IMR-90 (cell line): ENCODE measurements around the gene AIDA.

Experiments used
- BHLHE40 ChIP-seq: fragments of 150-350 bp; IDR thresholded peaks from 2 replicates; pipeline ENCODE4 v1.6.1; 2016; ENCODE audit warnings: mild to moderate bottlenecking, low read depth, low read length
- CEBPB ChIP-seq: IDR thresholded peaks from 2 replicates; pipeline ENCODE4 v1.6.1; 2012; ENCODE audit warnings: low read depth, low read length, improper control_type of control experiment
- CHD1 ChIP-seq: IDR thresholded peaks from 2 replicates; pipeline ENCODE4 v1.6.1; 2012; ENCODE audit warnings: low read depth, low read length, improper control_type of control experiment
- CTCF ChIP-seq: conservative IDR thresholded peaks from 2 replicates; pipeline ENCODE4 v1.5.1; 2012; ENCODE audit warnings: mild to moderate bottlenecking, low read depth, low read length, improper control_type of control experiment
- ELK1 ChIP-seq: fragments of 150-350 bp; IDR thresholded peaks from 2 replicates; pipeline ENCODE4 v1.6.1; 2016; ENCODE audit warnings: low read depth, mild to moderate bottlenecking, low read length, moderate library complexity, borderline replicate concordance
- FOS ChIP-seq: fragments of 150-350 bp; IDR thresholded peaks from 2 replicates; pipeline ENCODE4 v1.6.1; 2016; ENCODE audit warnings: low read depth, low read length
- MAZ ChIP-seq: IDR thresholded peaks from 2 replicates; pipeline ENCODE4 v1.6.1; 2012; ENCODE audit warnings: low read depth, mild to moderate bottlenecking, low read length, improper control_type of control experiment, moderate library complexity, borderline replicate concordance
- MXI1 ChIP-seq: IDR thresholded peaks from 2 replicates; pipeline ENCODE4 v1.6.1; 2012; ENCODE audit warnings: low read depth, mild to moderate bottlenecking, low read length, moderate library complexity, borderline replicate concordance
- NFE2L2 ChIP-seq: fragments of 150-350 bp; IDR thresholded peaks from 2 replicates; pipeline ENCODE4 v1.6.1; 2016; ENCODE audit warnings: low read depth, mild to moderate bottlenecking, low read length
- POLR2A ChIP-seq: IDR thresholded peaks from 2 replicates; pipeline ENCODE4 v1.6.1; 2012; ENCODE audit warnings: mild to moderate bottlenecking, low read depth, low read length
- RAD21 ChIP-seq: IDR thresholded peaks from 2 replicates; pipeline ENCODE4 v1.6.1; 2012; ENCODE audit warnings: low read length, improper control_type of control experiment
- RFX5 ChIP-seq: IDR thresholded peaks from 2 replicates; pipeline ENCODE4 v1.8.0; 2012; ENCODE audit warnings: low read depth, mild to moderate bottlenecking, low read length, moderate library complexity
- SMC3 ChIP-seq: fragments of 150-350 bp; IDR thresholded peaks from 2 replicates; pipeline ENCODE4 v1.6.1; 2016; ENCODE audit warnings: low read depth, mild to moderate bottlenecking, antibody characterized with exemption, low read length, moderate library complexity
- USF2 ChIP-seq: fragments of 150-350 bp; IDR thresholded peaks from 2 replicates; pipeline ENCODE4 v1.6.1; 2017; ENCODE audit warnings: mild to moderate bottlenecking, antibody characterized with exemption, low read length, low read depth

GRCh38 chr1:222761083-222761482 is 48.8 kb upstream of the AIDA start:
- TF ChIP-seq CTCF (no peak), POLR2A (no peak), USF2 (no peak), FOS (no peak), SMC3 (no peak), CHD1 (no peak), MAZ (no peak), RAD21 (no peak), NFE2L2 (no peak), CEBPB (no peak), MXI1 (no peak), ELK1 (no peak), BHLHE40 (no peak), RFX5 (no peak)
